HG03520 (cell line): ENCODE results near the gene EPHB4.
"Not testable (repeated sequence)": the region's sequence is repeated elsewhere in the genome, so short reads cannot be mapped to it uniquely, and the experiment has no call there.

Experiments used
- ATAC-seq: cut with Tn5 transposase; IDR thresholded peaks from one replicate; pipeline ENCODE4 v1.9.1; 2021; ENCODE audit warnings: mild to moderate bottlenecking, moderate library complexity; ENCODE audit not compliant: unreplicated experiment

Gene EPHB4

DNA sequence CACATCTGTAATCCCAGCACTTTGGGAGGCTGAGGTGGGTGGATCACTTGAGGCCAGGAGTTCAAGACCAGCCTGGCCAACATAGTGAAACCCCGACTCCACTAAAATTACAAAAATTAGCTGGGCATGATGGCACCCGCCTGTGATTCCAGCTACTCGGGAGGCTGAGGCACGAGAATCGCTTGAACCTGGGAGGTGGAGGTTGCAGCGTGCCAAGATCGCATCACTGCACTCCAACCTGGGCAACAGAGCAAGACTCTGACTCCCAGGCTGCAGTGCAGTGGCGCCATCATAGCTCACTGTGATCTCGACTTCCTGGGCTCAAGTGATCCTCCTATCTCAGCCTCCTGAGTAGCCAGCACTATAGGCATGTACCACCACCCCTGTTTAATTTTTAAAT lies 27.6 kb upstream of the EPHB4 start:
- not testable (repeated sequence) for ATAC-seq

DNA sequence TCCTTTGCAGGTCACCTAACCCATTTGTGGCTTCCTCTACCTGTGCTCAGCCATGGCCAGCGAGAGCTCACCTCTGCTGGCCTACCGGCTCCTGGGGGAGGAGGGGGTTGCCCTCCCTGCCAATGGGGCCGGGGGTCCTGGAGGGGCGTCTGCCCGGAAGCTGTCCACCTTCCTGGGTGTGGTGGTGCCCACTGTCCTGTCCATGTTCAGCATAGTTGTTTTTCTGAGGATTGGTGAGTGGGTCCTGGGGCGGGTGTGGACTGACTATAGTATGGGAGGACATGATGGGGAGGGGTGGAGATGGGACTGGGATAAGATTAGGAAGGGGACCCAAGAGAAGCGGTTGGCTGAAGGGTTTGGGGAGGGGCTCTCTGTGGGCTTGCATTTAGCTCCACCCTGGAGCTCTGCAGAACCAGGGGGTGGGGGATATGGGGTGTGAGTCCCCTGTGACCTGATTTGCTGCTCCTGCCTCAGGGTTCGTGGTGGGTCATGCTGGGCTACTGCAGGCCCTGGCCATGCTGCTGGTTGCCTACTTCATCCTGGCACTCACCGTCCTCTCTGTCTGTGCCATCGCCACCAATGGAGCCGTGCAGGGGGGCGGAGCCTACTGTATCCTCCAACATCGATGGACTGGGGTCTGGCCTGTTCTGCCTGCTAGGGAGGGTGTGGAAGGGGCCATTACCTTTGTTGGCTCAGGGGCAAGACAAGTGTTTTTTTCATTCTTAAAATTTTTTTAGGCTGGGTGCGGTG lies 27.0 kb upstream of the EPHB4 start:
- ATAC-seq = no peak

DNA sequence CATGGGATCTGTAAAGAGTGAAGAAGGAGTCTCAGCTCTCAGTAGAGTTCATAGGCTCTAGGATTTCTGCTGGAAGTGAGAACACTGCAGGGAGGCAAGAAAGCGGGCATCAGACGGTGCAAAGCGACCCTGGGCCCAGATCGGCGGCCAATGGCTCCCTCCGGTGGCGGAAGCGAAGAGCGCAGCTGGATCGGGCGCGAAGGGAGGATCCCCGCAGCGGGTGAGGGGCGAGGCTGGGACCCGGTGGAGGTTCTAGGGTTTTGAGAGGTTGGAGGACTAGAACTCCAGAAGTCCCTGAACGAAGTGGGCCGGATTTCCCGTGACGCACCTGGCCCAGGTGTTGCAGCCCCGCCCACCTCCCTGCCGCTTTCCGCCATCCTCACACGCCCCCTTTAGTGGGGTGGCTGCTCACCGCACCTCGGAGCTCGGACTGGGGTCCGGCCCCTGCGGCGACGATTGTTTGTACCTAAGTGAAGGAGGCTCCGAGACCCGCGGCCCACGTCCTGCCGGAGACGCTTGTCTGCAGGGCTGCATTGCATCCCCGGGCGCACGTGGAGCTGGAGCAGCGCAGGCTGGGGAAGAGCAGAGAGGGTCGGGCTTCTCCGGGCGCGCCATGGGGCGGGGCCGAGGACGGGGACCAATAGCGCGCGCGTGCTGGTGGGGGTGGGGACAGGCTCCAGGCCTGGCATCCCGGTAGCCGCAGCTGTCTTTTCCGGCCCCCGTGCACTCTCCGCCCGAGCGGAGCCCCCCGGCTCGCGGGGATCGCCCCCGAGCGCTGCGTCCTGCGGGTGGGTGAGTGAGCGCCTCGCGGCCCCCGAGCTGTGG lies 24.9 kb upstream of the EPHB4 start, which contains the start of gene SLC12A9:
TSS of gene SLC12A9 (plus strand) at position 666 of the 825 bp plus-strand sequence. CDS start 1,485 bp downstream, outside the sequence.
- ATAC-seq = peak; percentile 82

DNA sequence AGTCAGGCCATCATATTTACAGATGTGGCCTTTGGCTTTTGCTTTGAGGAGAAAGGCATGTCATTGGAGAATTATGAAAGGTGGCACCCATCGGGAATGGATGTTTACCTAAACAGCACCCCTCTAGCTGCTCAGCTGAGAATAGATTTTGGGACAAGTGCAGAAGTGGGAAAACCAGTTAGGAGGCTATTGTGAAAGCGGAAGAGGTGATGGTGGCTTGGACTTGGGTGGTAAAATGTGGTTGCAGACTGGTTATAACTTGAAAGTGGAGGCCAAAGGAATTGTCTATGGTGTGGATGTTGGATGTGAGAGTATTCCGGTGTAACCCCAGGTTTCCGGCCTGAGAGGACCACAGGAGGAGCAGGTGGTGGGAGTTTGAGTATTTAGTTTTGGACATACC lies 20.0 kb upstream of the EPHB4 start:
- ATAC-seq = no peak

DNA sequence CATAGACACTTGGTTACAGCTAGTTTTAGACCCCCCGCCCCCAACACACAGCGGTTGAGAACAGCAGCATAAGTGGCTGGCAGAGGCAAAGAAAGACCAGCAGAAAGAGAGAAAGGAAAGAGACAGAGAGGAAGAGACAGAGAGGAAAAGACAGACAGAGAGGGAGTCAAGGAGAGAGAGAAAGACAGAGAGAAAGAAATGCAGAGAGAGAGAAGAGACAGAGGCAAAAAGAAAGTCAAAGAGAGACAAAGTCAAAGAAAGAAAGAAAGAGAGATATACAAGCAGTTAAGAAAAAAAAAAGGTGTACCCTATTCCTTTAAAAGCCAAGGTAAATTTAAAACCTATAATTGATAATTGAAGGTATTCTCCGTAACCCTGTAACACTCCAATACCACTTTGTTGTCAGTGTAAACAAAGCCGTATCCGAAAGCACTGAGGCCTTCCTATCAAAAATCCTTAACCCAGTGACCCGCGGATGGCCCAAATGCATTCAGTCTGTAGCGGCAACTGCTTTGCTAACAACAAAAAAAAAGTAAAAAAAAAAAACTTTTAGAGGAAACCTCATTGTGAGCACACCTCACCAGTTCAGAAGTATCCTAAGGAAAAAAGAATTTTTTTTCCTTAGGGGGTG lies 13.3 kb upstream of the EPHB4 start:
- ATAC-seq = no peak

DNA sequence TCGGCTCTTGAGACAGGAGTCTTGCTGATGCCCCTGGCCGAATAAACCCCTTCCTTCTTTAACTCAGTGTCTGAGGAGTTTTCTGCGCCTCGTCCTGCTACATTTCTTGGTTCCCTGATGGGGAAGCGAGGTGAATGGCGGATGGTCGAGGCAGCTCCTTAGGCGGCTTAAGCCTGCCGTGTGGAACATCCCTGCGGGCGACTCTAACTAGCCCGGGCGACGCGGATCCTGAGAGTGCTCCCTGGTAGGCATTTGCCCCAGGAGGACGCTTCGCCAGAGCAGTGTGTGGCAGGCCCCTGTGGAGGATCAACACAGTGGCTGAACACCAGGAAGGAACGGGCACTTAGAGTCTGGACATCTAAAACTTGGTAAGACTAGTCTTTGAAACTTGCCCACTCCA lies 12.0 kb upstream of the EPHB4 start:
- no peak for ATAC-seq

DNA sequence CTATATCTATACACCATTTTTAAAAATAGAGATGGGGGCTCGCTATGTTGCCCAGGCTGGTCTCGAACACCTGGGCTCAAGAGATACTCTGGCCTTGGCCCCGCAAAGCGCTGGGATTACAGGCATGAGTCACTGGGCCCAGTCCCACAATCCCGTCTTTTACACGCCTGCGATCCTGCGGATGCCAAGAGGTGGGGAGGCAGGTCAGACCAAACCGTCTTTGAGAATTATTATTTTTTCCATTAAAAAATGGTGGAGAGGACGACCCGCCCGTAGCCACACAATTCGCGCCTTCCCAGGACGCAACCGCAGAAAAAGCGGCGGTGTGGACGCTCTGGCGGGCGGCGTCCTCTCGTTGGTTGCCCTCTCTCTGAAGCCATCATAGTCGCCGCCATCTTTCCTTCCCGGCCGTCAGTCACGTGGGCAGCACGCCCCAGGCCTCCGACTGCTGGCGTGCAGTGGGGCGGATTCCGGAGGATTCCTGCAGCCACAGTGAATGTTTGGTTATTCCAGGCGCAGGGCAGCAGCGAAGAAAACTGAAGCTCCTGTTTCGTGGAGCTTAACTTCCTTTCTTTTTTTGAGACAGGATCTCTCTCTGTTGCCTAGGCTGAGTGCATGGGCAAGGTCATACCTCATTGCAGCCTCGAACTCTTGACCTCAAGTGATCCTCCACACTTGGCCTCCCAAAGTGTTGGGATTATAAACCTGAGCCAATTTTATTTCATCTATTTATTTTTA lies 9.9 kb upstream of the EPHB4 start:
- ATAC-seq = no peak

DNA sequence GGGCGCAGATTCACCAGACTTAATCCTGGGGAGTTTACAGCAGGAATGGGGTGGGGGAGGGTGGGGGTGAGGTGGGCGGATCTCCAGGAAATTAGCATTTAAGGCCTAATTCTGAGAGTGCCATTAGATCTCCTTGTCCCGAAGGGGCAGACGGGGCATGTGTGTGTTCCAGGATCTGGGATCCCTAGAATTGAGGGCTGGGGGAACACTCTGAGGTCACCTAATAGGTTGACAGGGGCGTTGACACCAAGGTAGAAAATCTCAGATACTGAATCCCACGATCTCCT lies 9.4 kb upstream of the EPHB4 start:
- no peak for ATAC-seq

DNA sequence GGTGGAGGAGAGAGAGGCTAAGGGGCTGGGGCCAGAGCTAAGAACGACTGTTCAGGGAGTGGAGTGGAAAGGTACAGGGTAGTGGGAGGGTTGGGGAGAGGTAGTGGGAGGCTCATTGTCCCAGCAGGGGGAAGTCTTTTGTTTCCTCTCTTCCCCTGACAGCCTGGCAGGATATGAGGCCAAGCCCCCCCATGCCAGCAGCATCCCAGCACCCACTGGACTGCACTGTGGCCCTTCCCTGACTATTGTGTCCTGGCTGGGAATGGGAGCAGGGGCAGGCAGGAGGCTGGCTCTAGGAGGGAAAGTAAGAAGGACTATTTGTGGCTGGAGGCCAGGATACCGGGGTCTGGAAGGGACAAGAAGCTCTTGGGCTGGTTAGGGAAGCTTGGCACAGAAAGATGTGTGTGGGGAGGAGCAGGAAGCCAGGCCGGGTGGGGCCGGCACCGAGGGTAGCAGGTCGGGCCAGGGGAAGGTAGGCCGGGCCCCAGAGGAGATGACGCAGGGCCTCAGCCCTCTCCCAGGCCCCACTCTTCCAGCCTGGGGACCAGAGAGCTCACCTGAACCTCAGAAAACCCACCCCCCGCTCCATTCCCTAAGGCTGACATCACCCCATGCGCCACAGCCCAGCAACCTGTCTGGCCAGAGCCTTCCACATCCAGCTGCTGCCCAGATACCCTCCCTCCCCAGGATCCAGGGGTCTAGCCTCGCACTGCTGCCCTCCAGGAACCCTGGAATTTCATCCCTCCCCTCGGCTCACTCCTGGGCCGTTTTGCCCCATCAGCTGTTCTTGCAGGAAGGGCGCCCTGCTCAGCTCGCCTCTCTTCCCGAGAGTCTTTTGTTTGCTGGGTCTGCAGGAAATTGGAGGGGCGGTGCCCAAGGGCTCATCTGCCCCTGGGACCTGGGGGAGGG lies 8.8 kb upstream of the EPHB4 start:
- no peak for ATAC-seq

DNA sequence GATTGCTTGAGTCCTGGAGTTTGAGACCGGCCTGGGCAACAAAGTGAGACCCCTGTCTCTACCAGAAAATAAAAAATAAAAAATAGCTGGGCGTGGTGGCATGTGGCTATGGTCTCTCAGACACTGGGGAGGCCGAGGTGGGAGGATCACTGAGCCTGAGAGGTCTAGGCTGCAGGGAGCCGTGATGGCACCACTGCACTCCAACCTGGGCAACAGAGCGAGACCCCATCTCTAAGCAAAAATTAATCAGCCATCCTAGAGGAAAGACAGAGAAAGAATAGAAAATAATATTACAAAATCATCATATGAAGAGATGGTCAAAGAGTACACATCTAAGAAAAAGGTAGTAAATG lies 4.9 kb upstream of the EPHB4 start:
- no peak for ATAC-seq

DNA sequence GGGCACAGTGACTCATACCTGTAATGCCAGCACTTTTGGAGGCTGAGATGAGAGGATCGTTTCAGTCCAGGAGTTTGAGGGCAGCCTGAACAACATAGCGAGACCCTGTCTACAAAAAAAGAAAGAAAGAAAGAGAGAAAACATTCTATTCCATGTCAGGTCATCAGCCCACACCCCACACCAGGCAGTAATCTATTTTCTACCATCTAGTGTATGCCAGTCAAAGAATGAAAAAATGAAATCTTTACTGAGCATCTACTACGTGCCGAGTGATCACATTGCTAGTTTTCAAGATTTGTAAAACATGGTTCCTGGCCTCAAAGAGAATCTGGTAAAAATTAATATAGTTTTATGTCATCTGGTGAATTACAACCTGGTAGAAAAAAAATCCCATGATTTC lies 3.1 kb upstream of the EPHB4 start:
- ATAC-seq = no peak

DNA sequence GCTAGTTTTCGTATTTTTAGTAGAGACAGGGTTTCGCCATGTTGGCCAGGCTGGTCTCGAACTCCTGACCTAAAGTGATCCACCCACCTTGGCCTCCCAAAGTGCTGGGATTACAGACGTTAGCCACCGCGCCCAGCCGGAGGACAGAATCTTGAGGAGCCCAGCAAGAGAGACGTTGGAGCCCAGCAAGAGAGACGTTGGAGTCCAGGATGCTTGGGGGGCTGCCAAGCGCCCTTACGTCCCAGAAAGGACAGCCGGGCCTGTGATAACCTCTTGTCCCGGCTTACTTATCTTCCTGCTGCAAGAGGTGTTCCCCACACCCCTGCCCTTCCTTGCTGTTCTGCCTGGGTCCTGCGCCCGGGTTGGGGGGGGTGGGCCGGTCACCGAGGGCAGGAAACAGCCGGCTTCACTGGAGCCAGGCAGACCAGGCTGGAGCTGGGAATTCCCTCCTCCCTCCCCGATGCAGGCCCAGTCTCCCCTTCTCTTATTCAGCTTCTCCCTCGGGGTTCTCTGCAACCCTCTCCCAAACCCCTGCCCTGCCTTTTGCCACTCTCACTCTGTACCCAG lies 1.9 kb upstream of the EPHB4 start:
- no peak for ATAC-seq

DNA sequence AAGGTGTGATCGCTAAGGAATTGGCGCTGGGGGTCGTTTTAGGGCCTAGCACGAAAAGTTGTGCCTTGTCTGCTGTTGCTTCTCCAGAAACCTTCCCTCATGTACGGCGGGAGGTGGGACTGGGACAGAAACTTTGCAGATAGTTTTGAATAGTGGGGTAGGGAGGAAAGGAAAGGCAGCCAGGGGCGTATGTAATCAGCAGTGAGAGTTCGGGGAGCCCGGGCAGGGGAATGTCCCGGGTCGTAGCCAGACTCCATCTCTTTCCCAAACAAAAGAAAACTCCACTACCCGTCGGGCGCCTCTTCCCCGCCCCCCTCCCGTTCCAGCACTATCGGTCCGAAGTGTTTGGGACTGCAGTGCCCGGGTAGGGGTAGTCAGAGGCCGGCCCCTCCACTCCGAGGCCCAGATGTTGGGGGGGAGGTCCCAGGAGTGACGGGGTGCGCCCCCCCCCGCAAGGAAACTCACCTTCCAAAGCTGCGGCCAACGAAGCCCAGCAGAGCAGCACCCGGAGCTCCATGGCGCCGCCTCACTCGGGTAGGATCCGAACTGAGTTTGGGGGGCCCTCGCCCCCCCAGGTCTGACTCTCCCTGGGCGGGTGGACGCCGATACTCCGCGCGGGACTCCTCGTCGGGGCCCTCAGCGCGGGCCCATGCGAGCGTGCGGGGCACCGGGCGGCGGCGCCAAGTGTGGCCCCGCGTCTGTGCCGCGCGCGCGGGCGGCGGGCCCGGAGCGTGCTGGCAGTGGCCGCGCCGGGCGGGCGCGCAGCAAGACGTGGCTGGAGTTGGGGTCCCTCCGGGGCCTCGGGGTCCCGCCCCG lies 601 bp downstream of the EPHB4 start:
- no peak for ATAC-seq

DNA sequence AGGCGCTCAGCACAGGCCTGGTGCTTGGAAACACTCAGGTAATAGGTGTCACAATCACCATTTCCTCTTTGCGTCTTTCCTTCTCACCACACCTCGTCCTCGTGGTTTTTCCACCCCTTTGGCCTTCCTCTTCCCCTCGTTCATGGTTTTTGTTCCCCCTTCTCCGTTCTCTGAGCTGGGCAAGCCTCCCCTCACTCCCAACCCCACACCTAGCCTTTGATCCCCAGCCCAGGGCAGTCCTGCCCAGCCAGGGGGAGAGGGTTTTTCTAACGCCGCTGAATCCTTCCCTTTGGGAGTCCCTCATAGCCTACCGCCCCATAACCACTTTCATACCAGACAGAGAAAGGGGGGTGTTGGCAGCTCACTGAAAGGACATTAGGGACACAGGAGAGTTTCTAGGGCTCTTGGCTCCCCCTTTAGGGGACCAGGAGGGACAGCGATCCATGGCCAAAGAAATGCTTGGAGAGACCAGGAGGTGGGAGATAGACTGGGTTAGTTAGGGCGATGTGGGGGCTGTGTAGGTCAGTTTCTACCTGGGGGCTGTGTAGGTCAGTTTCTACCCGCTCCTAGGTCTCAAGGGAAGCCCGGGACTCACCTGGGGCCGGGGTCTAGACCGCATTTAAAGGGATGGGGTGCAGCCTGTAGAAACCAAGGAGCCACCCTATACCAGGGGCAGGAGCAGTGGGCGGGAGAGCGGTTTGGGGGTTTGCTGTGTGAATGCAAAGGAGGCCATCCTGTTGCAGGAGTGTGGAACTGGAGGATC lies 1.4 kb downstream of the EPHB4 start:
- ATAC-seq = no peak

DNA sequence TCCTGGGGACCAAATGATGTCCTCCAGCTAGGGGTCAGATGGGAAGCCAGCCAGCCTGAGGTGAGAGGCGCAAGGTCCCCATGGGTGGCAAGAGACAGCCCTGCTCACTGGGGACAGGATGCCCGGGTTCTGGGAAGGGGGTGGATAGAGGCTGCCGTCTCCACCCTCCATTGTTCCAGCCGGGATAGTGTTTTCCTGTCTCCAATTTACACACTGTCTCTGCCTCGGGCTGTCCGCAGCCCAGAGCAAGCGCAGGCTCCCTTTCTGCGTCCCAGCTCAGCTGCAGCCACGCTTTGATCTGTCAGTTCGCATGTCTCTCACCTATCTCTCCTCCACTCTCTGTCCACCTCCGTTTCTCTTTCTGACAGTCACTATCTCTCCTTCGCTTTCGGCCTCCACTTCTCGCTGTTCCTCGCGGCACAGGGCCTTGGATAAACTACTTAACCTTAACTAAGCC lies 2.1 kb downstream of the EPHB4 start:
- ATAC-seq = no peak

DNA sequence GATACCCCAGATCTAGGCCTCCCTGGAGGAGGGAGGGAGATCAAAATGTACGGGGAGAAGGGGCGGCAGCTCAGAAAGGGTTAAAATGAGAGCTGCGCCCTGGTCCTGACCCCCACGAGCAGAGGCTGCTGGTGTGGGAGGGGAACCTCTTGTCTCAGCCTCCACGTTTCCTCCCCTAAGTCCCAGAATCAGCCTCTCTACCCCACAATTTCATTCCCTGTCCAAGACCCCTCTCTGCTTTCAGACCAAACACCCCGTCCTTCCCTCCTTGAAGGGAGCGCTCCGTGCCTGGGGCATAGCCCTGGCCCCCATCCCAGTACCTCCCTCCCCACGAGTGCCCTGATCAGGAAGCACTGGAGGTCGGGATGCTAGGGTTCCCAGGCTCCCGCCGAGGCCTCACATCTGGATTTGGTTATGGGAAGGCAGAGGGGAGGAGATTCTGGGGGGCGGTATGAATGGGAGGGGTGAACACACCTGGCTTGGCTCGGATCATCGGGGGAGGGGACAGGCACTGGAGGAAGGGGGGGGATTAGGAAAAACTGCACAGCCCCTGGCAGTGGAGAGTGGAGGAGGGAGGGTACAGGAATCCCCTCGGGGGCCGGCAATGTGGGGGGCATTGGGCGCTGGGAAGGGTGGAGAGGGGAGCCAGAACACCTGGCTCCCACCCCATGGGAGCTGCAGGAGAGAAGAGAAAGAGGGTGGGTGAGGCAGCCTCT lies 2.7 kb downstream of the EPHB4 start:
- no peak for ATAC-seq

DNA sequence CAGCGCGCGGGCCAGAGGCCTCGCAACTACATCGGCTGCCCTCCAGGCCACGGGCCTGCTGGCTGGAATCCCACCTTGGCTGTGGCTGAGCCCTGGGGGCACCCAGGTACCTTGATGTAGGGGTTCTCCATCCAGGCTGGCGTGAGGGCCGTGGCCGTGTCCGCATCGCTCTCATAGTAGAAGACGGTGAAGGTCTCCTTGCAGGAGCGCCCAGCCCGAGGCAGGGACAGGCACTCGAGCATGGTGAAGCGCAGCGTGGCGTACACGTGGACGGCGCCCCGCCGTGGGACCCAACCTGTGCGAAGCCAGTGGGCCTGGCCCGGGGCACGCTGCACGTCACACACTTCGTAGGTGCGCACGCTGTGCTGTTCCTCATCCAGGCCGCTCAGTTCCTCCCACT lies 3.8 kb downstream of the EPHB4 start:
- no peak for ATAC-seq

DNA sequence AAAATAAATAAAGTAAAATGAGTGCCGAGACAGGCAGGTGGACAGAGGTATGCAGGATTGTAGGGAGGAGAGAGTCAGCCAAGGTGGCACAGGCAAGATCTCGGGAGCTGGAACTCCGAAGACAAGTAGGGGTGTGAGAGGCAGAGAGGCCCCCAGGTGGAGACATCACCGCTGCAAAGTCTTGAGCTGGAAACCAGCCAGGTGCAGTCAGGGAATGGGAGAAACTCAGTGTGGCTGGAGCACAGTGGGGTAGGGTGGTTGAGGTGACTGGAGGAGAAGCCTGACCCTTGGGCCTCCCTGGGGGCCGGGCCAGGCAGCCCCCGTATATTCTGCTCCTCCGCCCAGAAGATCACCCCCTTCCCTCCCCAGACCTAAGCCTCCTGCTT lies 4.2 kb downstream of the EPHB4 start:
- no peak for ATAC-seq
